ENCODE measurements around the gene FAT3.

Gene FAT3

GRCh38 chr11:92190535-92191206 lies 33.9 kb upstream of the FAT3 start:
- Histone ChIP-seq H3K4me2 (ENCODE audit: low read length) (no peak overlapping the region), H3K27me3 (ENCODE audit: control insufficient read depth, insufficient read depth, low read length) (no peaks in the 10 kb centered on the region), H3K4me3 (ENCODE audit: low read depth, low read length) (no peak overlapping the region), H3K79me2 (no peaks in the 10 kb centered on the region), H3K36me3 (ENCODE audit: control insufficient read depth, insufficient read depth, low read length) (no peaks in the 10 kb centered on the region), H3K9ac (no peak overlapping the region), H3K27ac (no peak overlapping the region), H3K4me1 (no peaks in the 10 kb centered on the region), H2AFZ (no peak overlapping the region), H3K9me3 (ENCODE audit: control insufficient read depth, low read length) (no peaks in the 10 kb centered on the region)
- no peak for TF ChIP-seq CTCF (IDR thresholded peaks at IDR 0.05)

- Histone ChIP-seq H3K9me3 (ENCODE audit: control insufficient read depth, low read length) (no peaks in the 10 kb centered on the region), H3K79me2 (no peaks in the 10 kb centered on the region), H3K4me2 (ENCODE audit: low read length) (no peak overlapping the region), H3K27ac (no peak overlapping the region), H3K9ac (no peak overlapping the region), H3K27me3 (ENCODE audit: control insufficient read depth, insufficient read depth, low read length) (no peaks in the 10 kb centered on the region), H2AFZ (no peak overlapping the region), H3K36me3 (ENCODE audit: control insufficient read depth, insufficient read depth, low read length) (no peaks in the 10 kb centered on the region), H3K4me1 (no peaks in the 10 kb centered on the region), H3K4me3 (ENCODE audit: low read depth, low read length) (no peak overlapping the region)
- no peak for TF ChIP-seq CTCF (IDR thresholded peaks at IDR 0.05)
Measured at GRCh38 chr11:92192141-92192540, 32.5 kb upstream of the FAT3 start.

- no peak overlapping the region for H3K9ac ChIP-seq
- H3K27ac ChIP-seq, result no peak overlapping the region
- no peak for TF ChIP-seq CTCF (IDR thresholded peaks at IDR 0.05)
- no peak overlapping the region for H2AFZ ChIP-seq
- no peaks in the 10 kb centered on the region for H3K27me3 ChIP-seq (ENCODE audit: control insufficient read depth, insufficient read depth, low read length)
- H3K79me2 ChIP-seq, result no peaks in the 10 kb centered on the region
- no peaks in the 10 kb centered on the region for H3K4me1 ChIP-seq
- H3K9me3 ChIP-seq (ENCODE audit: control insufficient read depth, low read length), result no peaks in the 10 kb centered on the region
- H3K4me2 ChIP-seq (ENCODE audit: low read length), result no peak overlapping the region
- H3K4me3 ChIP-seq (ENCODE audit: low read depth, low read length), result no peak overlapping the region
- no peaks in the 10 kb centered on the region for H3K36me3 ChIP-seq (ENCODE audit: control insufficient read depth, insufficient read depth, low read length)
Measured at GRCh38 chr11:92198268-92198667, 26.4 kb upstream of the FAT3 start.

- no peaks in the 10 kb centered on the region for H3K4me1 ChIP-seq
- no peak overlapping the region for H3K4me2 ChIP-seq (ENCODE audit: low read length)
- no peaks in the 10 kb centered on the region for H3K9me3 ChIP-seq (ENCODE audit: control insufficient read depth, low read length)
- H3K27ac ChIP-seq, result no peak overlapping the region
- no peaks in the 10 kb centered on the region for H3K79me2 ChIP-seq
- H2AFZ ChIP-seq, result no peak overlapping the region
- no peak overlapping the region for H3K9ac ChIP-seq
- no peaks in the 10 kb centered on the region for H3K36me3 ChIP-seq (ENCODE audit: control insufficient read depth, insufficient read depth, low read length)
- H3K4me3 ChIP-seq (ENCODE audit: low read depth, low read length), result no peak overlapping the region
- H3K27me3 ChIP-seq (ENCODE audit: control insufficient read depth, insufficient read depth, low read length), result no peaks in the 10 kb centered on the region
- no peak for TF ChIP-seq CTCF (IDR thresholded peaks at IDR 0.05)
Measured at GRCh38 chr11:92199991-92200390, 24.6 kb upstream of the FAT3 start.

GRCh38 chr11:92204731-92205130 lies 19.9 kb upstream of the FAT3 start:
- Histone ChIP-seq H3K36me3 (ENCODE audit: control insufficient read depth, insufficient read depth, low read length) (no peaks in the 10 kb centered on the region), H3K27ac (no peak overlapping the region), H3K4me1 (no peaks in the 10 kb centered on the region), H3K9ac (no peak overlapping the region), H3K79me2 (no peaks in the 10 kb centered on the region), H3K4me3 (ENCODE audit: low read depth, low read length) (no peak overlapping the region), H3K9me3 (ENCODE audit: control insufficient read depth, low read length) (no peaks in the 10 kb centered on the region), H2AFZ (no peak overlapping the region), H3K27me3 (ENCODE audit: control insufficient read depth, insufficient read depth, low read length) (no peaks in the 10 kb centered on the region), H3K4me2 (ENCODE audit: low read length) (no peak overlapping the region)
- TF ChIP-seq CTCF (IDR thresholded peaks at IDR 0.05), result no peak

All from parathyroid adenoma (tissue), 2 donors.